ENCODE results near the gene SPEN. TPM values are rescaled to one million over a fixed set of nuclear protein-coding genes. Genes with fewer than 3 reads are reported as not detected.
A peak's percentile ranks its signal among the peaks of the same experiment; 100 is the strongest.

Gene SPEN
- total and polyA plus RNA-seq, 2 of the 13 experiments (the other 11 are each of a cell fraction or from before 2014, with no cell fraction given), result 4.8 to 14.0 TPM

- peak overlapping the region; percentile 58 to 73 (median 66) for H3K4me3 ChIP-seq (replicated peaks in 1 of 3; ENCODE audit: insufficient read depth in 1 of 3, low read depth in 2 of 3, low read length in 3 of 3)
- DNase-seq (ENCODE audit: low spot score) (peak; percentile 98), FAIRE-seq (peak; percentile 91), ATAC-seq (peak; percentile 83)
- peak overlapping the region; percentile 98 for H3K4me2 ChIP-seq (ENCODE audit: low read depth, low read length)
- no peak overlapping the region for H2AFZ ChIP-seq (ENCODE audit: low read length)
- ChIA-PET CTCF (ENCODE audit: low intra/inter-chr PET ratio, low total read pairs) (no interaction called here), POLR2A (interaction anchor here (0.6 to 2.8 kb wide), 11 partner anchors 26 to 214 kb away, joined by 3 to 14 read pairs (median 4); partner anchors contain the start of genes SPEN and SRARP)
- intact Hi-C loops (cut with micrococcal nuclease; ENCODE audit: unreplicated experiment), result loop anchor here (5.0 kb wide), 2 partner anchors 47 to 122 kb away; partner anchors contain the start of gene SPEN
- no peaks in the 10 kb centered on the region for H3K36me3 ChIP-seq (replicated peaks in 1 of 2; ENCODE audit: control insufficient read depth in 1 of 2, insufficient read depth in 2 of 2, low read length in 2 of 2)
- H3K9me3 ChIP-seq (ENCODE audit: low read length), result no peaks in the 10 kb centered on the region
- H3K4me1 ChIP-seq (ENCODE audit: insufficient read depth, low read length), result peaks cover 91% of the 10 kb centered on the region
- no peaks in the 10 kb centered on the region for H4K20me1 ChIP-seq (ENCODE audit: insufficient read depth, low read length)
- under 1% methylated on average over 13 of the region's 22 CpGs for WGBS (ENCODE audit: low lambda C conversion rate)
- TSS peak; percentile 65 for BruUV-seq (replicated peaks)
- H3K9ac ChIP-seq (ENCODE audit: insufficient read depth, low read depth, low read length), result peak overlapping the region; percentile 70
- in situ Hi-C loops (cut with HindIII; ENCODE audit: extremely low pct_ligation_motif_present, low pct_unique_long_range_greater_than_20kb), result no loop called here
- H3K27ac ChIP-seq (ENCODE audit: extremely low read length, insufficient read depth, low read length), result peak overlapping the region; percentile 83
- peaks cover 14% of the 10 kb centered on the region for H3K79me2 ChIP-seq (ENCODE audit: insufficient read depth, low read length)
- no peaks in the 10 kb centered on the region for H3K27me3 ChIP-seq (ENCODE audit: control insufficient read depth in 1 of 2, insufficient read depth in 2 of 2, low read length in 2 of 2)
- TF ChIP-seq, protein P1, sequence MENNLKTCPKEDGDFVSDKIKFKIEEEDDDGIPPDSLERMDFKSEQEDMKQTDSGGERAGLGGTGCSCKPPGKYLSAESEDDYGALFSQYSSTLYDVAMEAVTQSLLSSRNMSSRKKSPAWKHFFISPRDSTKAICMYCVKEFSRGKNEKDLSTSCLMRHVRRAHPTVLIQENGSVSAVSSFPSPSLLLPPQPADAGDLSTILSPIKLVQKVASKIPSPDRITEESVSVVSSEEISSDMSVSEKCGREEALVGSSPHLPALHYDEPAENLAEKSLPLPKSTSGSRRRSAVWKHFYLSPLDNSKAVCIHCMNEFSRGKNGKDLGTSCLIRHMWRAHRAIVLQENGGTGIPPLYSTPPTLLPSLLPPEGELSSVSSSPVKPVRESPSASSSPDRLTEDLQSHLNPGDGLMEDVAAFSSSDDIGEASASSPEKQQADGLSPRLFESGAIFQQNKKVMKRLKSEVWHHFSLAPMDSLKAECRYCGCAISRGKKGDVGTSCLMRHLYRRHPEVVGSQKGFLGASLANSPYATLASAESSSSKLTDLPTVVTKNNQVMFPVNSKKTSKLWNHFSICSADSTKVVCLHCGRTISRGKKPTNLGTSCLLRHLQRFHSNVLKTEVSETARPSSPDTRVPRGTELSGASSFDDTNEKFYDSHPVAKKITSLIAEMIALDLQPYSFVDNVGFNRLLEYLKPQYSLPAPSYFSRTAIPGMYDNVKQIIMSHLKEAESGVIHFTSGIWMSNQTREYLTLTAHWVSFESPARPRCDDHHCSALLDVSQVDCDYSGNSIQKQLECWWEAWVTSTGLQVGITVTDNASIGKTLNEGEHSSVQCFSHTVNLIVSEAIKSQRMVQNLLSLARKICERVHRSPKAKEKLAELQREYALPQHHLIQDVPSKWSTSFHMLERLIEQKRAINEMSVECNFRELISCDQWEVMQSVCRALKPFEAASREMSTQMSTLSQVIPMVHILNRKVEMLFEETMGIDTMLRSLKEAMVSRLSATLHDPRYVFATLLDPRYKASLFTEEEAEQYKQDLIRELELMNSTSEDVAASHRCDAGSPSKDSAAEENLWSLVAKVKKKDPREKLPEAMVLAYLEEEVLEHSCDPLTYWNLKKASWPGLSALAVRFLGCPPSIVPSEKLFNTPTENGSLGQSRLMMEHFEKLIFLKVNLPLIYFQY (CRISPR knock-in tag; IDR thresholded peaks at IDR 0.05; ENCODE audit: borderline replicate concordance), result no peak
- TF ChIP-seq SALL1 (CRISPR knock-in tag; IDR thresholded peaks at IDR 0.05), result peak; percentile 89
- no peak; the same call in 1 of the 2 replicates for TF ChIP-seq ZSCAN29 (CRISPR knock-in tag; conservative IDR thresholded peaks at IDR 0.05)
- no peak; the same call in 1 of the 2 replicates for TF ChIP-seq ZNF761 (CRISPR knock-in tag; conservative IDR thresholded peaks at IDR 0.05)
- no peak for TF ChIP-seq ARNT2 (CRISPR knock-in tag; IDR thresholded peaks at IDR 0.05; ENCODE audit: low read depth)
- TF ChIP-seq ZBTB40 (IDR thresholded peaks at IDR 0.05), result no peak
- no peak; the same call in 1 of the 2 replicates for TF ChIP-seq ZBTB40 (CRISPR knock-in tag; IDR thresholded peaks at IDR 0.05)
- TF ChIP-seq NR2F2 (IDR thresholded peaks at IDR 0.05; ENCODE audit: borderline replicate concordance, low read depth), result no peak; the same call in 1 of the 2 replicates
- no peak for TF ChIP-seq ZNF615 (CRISPR knock-in tag; IDR thresholded peaks at IDR 0.05; ENCODE audit: borderline replicate concordance)
These were observed 47.3 kb upstream of the SPEN start for GRCh38 chr1:15799928-15800835.
